Mammary epithelial cell (primary cell): ENCODE data around the gene PHOSPHO1.

Experiments
- CTCF ChIP-seq, 2 donors: IDR thresholded peaks in 1 of 2; conservative IDR thresholded peaks in 1 of 2; 2 replicates each; pipeline ENCODE4 v1.5.1; 2011 to 2012; ENCODE audit warnings: inconsistent platforms in 2 of 2, low read length in 2 of 2, mild to moderate bottlenecking in 2 of 2, control low read depth in 1 of 2, low read depth in 1 of 2; ENCODE audit not compliant: insufficient read depth in 1 of 2; ENCODE audit errors: extremely low read depth in 1 of 2
- EZH2 ChIP-seq: IDR thresholded peaks from 2 replicates; pipeline ENCODE4 v1.6.1; 2012; ENCODE audit warnings: low read length, inconsistent platforms, borderline replicate concordance

- TF ChIP-seq CTCF (conservative IDR thresholded peaks at IDR 0.05 in 1 of 2, IDR thresholded peaks at IDR 0.05 in 1 of 2; ENCODE audit: extremely low read depth in 1 of 2, insufficient read depth in 1 of 2, low read depth in 1 of 2, low read length in 2 of 2), result no peak
- no peak for TF ChIP-seq EZH2
Measured at GRCh38 chr17:49260817-49261291, 30.3 kb upstream of the PHOSPHO1 start.
